GM18517 (cell line): ENCODE results near the gene OSCP1.

ENCODE experiments used
- ATAC-seq: cut with Tn5 transposase; IDR thresholded peaks from one replicate; pipeline ENCODE4 v1.9.1; 2021; ENCODE audit warnings: mild to moderate bottlenecking, moderate library complexity; ENCODE audit not compliant: unreplicated experiment

Gene OSCP1

DNA sequence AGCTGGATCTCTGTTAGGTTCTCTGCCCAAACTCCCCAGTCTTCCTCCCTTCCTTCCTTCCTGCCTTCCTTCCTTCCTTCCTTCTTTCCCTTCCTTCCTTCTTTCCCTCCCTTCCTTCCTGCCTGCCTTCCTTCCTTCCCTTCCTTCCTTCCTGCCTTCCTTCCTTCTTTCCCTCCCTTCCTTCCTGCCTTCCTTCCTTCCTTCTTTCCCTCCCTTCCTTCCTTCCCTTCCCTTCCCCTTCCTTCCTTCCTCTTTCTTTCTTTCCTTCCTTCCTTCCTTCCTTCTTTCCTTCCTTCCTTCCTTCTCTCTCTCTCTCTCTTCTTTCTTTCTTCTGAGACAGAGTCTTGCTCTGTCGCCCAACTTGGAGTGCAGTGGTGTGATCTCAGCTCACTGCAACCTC is 43.8 kb downstream of the OSCP1 start:
- no peak for ATAC-seq

DNA sequence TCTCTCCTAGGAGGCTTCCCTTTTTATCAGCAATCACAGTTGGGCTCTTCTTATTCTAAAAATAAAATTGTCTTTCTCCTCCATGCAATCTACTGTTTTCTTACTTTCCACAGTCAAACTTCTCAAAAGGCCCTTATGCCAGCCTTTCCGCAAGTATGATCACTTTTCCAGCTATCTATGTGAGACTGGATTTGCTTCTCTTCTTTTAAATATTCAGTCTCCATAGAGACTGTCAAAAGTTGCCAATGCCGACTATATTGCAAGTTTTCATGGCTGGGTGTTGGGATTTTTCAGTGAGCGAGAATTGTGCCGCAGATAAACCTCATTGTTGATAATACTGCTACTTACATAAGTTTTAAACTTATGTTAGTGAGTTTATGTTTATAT is 47.8 kb downstream of the OSCP1 start:
- no peak for ATAC-seq

DNA sequence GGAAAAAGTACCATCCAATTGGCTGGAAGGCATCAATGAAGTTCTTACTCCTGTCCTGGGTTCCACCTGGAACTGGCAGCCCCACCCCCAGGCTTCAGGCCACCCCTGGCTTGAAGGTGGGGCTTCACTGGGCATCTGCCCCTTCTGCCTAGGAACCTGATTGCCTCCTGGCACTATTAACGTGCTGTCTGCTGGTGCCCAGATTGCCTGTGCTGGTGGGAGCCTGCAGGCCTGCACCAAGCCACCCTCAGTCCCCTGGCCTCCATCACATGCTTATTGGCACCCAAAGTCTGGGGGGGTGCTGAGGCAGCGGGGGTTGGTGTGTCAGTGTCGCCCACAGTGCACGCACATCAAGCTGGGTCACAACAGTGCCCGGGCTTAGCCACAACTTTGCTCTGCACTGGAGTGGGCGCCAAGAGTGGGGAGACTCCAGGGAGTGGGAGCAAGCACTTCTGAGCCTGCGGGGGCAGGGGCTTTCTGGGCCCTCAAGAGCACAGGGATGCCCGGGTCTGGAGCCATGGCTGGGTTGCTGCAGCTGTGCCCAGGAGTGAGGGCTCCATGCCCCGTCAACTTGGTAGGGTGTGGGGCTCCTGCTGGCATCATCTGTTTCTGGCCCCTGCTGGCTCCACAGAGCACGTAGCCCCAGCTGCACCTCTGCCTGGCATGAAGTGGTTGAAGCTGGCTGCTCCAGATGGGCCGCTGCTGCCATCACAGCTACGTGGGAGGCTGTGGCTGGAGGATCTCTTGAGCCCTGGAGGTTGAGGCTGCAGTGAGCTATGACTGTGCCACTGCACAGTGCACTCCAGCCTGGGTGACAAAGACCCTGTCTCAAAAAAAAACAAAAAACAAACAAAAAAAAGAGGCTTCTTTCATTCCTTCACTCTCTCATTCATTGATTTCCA is 48.4 kb downstream of the OSCP1 start:
- no peak for ATAC-seq

- peak; percentile 48 for ATAC-seq
These were observed 49.2 kb downstream of the OSCP1 start for GRCh38 chr1:36400825-36401601.

DNA sequence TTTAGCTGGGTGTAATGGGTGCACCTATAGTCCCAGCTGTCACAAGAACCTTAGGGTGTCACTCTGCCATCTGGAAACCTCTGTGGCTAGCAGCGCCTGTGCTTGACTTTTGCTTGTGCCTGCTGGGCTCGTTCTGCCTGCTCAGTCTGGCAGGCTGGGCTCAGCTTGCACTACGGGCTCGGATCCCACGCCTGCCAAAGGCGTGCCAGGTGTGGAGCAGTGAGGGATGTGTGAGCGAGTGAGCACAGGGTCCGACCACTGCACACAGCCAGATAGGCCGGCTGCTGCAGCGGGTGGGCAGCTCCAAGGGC is 49.8 kb downstream of the OSCP1 start:
- ATAC-seq = no peak

- ATAC-seq = no peak
These were observed 51.8 kb downstream of the OSCP1 start for GRCh38 chr1:36398370-36398977.

DNA sequence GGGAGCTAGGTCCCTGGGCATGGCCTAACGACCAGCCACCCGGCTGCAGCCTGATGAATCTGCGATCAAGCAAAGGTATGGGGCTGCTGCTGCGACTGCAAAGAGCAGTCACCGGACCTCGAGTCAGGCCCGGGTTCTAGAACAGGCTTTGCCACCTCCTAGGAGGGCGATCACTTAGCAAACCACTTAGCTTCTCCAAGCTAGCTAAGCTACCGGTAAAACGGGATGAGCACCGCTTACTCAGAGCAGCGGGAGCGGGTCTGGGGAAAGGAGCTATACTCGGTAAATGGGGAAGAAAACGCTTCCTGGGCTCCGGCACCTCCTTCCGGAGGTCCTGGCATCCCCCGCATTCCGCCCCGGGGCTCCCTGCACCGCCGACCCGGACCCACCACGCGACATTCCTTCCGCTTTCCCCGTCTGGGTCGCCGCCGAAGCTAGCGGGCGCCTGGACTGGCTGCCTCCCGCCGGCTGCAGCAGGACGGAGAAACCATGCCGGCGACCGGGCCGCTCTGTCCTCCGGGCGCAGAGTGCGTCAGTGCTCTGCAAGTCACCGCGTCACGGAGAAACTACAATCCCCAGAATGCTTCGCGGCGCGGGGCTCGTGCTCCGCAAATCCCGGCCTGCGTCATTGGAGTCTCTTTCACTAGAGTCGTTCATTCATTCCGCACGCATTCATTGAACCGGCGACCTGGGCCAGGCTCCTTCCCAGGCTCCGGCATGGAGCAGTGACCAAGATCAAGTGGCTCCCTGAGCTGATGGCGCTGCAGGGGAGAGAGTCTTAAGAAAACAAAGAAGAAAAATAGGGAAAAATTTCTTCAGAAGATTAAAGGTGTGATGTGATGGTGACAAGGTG is 52.6 kb downstream of the OSCP1 start, which contains the start of gene LSM10:
Gene LSM10 (minus strand): TSS at position 531 of the 853 bp plus-strand sequence. CDS start 3,779 bp downstream, outside the sequence.
- peak; percentile 56 for ATAC-seq

DNA sequence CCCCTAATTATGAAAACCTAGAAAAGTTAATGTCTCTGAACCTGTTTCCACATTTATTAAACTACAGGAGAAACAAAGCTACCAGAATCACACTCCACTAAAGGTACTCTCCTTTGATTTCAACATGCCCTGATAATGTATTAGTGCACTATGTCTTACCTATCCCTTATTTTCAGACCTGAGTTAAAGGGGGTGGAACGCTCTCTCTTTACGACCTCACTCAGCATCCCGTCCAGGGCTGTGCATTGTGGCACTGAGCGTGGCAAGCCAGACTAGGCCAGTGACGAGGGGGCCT is 53.2 kb downstream of the OSCP1 start:
- ATAC-seq = no peak

DNA sequence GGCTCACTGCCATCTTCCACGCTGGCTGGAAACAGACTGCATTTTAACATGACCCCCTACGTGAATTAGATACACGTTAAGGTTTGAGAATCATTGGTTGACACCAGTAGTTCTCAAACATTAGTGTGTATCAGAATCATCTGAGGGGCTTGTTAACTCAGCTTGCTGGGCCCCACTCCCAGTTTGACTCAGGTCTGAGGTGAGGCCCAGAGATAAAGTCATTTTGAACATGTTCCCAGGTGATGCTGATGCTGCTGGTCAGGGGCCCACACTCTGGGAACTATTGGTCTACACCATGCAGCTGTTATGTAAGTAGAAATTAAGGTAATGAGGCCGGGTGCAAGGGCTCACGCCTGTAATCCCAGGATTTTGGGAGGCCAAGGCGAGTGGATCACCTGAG is 53.9 kb downstream of the OSCP1 start:
- no peak for ATAC-seq

DNA sequence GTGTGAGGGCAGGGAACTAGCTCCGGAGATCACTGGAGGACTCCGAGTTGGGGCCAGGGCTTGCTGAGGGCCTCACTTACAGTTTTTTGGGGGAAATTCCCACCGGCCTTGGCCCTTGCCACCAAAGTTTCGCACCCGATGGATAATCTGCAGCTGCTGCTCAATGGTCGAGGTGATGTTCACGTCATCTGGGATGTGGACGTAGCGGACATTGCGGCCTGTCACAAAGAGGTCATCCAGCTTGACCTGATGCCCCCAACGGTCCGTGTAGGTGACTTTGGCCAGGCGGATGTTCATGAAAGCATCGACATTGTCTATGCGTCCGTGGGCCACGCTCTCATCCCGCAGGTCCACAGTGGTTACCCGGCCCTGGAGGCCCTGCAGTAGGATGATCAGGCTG is 56.6 kb downstream of the OSCP1 start:
- ATAC-seq = no peak

GRCh38 chr1:36392836-36393235 is 57.4 kb downstream of the OSCP1 start:
- no peak for ATAC-seq

DNA sequence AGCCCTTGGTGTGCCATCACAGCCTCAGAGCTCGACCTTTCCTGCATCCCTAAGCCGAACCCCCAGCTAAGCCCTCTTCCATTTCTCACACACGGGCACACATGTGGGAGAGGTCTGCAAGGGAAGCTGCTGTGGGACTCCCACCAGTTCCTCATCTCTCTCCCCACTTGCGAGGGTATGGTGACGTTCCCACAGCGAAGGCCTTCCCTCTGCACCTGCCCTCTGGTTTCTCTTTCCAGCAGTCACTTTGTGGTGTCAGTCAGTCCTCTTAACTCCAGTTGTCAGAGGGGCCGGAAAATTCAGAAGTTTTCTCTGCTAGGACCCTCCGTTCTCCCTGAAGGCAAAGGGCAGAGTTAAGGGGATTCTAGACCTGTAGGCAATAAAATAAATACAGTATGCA is 59.0 kb downstream of the OSCP1 start:
- no peak for ATAC-seq

DNA sequence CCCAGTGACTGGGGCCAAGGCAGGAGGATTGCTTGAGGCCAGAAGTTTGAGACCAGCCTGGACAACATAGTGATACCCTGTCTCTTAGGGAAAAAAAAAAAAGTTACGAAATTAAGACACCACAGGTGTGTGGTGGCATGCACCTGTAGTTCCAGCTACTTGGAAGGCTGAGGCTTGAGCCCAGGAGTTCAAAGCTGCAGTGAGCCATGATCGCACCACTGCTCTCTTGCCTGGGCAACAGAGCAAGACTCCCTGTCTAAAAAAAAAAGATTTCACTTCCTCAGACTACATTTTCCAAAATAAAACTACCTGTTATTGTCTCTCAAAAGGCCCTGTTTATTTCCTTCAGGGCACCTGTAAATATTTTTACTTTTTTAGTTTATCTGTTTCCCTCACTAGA is 59.8 kb downstream of the OSCP1 start:
- ATAC-seq = no peak

- no peak for ATAC-seq
These were observed 60.3 kb downstream of the OSCP1 start for GRCh38 chr1:36389999-36390398.

DNA sequence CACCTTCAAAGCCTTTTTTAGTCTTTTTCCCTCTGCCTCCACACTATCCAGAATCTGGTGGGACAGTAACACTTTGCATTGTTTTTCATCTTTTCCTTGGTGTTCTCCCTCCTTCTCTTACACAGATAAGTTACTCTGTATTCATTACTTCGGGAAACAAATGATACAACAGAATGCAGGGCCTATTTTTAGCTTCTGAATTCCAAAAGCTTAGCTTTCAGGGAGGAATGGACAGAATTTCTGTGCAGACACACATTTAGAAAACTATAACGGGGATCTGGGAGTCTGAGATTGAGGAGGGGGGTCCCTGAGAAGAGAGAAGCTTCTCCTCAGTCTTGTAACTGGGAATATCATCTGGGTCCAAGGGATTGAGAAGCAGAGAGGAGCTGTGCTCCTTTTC is 61.0 kb downstream of the OSCP1 start:
- no peak for ATAC-seq

DNA sequence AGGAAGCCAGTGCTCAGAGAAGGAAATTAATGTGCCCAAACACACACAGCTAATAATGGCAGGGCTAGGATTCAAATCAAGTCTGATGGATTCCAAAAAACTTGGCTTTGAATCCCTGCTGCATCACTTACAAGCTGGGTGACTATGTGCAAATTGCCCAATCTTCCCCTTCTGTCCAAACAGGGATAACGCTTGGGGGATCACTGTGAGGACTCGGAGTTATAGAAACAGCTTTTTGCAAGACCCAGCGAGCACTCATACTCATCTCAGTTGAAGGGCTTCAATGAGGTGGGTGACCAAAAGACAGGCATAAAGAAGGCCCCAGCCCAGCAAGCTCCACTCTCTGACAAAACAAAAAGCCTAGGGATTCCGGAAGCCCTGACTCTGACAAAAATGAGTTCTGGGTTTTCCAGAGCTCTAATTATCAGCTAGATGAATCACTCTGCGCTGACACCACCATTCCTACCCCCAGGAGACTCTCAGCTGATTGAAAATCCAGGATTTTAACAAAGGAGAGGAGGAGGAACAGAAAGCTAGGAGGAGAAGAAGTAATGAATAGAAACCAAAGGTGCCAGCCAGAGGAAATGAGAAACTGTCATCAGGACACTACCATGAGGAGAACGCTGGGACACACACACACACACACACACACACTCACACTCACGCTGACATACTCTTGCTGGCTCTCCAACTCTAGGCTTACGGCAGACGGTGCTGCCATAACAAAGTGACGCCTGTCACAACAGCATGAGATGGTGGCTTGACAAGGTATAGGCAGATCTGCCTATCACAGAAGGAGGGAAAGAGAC is 62.9 kb downstream of the OSCP1 start:
- no peak for ATAC-seq

DNA sequence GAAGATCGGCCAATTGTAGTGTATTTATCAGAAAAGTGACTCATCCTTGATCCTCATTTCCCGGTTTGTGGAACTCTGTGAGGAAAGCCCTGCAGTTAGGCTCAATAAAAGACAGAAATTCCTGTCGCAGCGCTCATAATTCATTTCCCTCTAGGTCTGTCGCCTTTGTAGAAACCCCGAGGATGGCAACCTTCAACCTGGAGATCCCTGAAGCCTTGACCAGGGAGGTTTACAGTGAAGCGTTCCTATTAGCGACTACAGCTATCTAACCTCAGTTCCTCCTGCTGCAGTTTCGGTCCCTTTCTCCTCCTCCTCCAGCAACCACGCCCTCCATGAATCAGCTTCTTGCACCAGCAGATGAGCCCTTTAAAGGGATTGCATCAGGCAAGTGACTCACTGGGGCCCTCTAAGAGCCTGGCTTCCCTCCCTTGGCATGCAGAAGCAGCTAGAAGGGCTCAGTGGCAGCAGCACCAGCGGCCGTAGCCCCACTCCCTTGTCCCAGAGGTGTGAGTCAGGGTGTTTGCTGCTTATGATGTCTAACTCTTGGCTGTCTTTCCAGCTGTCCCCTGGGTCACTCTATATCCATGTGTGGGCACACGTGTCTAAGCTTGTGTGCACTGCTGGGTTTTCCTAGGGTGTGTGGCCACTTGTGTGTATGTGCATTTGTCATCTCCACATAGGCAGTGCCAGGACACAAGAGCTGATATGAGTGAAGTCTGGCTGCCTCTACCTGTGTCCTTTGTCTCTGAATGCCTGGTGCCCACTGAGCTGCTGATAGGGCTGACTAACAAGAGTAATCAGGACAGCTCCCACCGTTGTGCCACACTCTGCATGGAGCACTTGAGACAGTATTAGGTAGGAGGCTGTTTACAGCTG is 63.7 kb downstream of the OSCP1 start:
- peak; percentile 47 for ATAC-seq

DNA sequence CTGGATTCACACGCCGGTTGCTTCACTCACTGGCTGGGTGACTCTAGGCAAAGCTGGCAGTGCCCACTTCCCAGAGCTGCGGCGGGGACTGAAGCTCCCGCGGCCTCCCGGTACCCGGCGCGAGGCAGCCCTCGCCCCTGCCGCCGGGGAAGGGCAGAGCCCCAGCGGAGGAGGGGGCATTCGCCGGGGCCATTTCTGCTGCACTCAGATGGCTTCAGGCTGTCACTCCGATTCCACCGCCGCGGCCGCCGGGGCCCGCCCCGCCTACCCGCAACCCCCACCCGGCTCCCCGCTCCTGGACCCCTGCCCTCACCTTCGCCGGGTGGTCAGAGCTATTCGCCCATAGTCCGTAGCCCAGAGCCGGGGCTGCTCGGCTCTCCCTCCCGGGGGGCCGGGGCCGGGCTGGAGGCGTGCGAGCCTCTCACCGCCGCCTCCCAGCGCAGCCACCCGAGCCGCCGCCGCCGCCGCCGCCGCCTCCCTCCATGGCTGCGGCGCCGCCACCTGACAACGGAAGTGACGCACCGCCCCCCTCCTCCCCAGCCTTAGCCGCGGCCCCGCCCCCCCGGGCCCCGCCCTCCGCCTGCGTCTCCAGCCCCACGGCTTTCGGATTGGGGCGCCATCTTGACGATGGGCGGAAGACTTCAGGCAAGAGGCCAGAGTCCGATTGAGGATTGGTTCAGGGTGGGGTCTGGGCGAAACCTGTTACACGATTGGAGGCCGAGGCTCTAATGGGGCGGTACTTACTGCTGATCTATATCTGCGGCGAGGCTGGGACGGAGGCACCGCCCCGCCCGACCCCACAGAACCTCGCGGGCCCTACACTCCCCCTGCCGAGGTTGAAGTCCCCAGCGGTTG is 64.6 kb downstream of the OSCP1 start, which contains the start of gene STK40:
Gene STK40 (minus strand): TSS at position 515 of the 855 bp plus-strand sequence. CDS start 24,592 bp downstream, outside the sequence.
- ATAC-seq = peak; percentile 86
